ENCODE measurements around the gene CYP11A1. TPM values are rescaled to one million over a fixed set of nuclear protein-coding genes. Genes with fewer than 3 reads are reported as not detected.

CYP11A1 gene
- total and polyA plus RNA-seq, 7 donors, result 0.14 to 5.0 (median 0.61) TPM

- H3K27me3 ChIP-seq (ENCODE audit: insufficient read depth in 3 of 3, low read length in 2 of 3), result peaks cover 0 to 2% (median 0%) of the 10 kb centered on the region in 3 donors
- H3K4me1 ChIP-seq, result no peaks in the 10 kb centered on the region
- H3K27ac ChIP-seq, result no peak overlapping the region
- ATAC-seq (no peak), DNase-seq (no peak)
- H3K4me3 ChIP-seq, result no peak overlapping the region
- intact Hi-C loops (cut with DNase I), result no loop called here
- TF ChIP-seq CTCF (IDR thresholded peaks at IDR 0.05), result no peak
- H3K9me3 ChIP-seq, result no peaks in the 10 kb centered on the region
- WGBS, 3 donors, result 93 to 99% (median 94%) methylated on average over 5 of the region's 5 CpGs
- H3K36me3 ChIP-seq (ENCODE audit: insufficient read depth in 1 of 2, low read depth in 1 of 2), result no peaks in the 10 kb centered on the region
Observed at GRCh38 chr15:74338676-74339075, 28.8 kb downstream of the CYP11A1 start.

- 62 to 79% (median 68%) methylated on average over 4 of the region's 4 CpGs for WGBS, 3 donors
- DNase-seq, result no peak
- Histone ChIP-seq H3K36me3 (ENCODE audit: insufficient read depth in 1 of 2, low read depth in 1 of 2) (no peaks in the 10 kb centered on the region), H3K4me3 (no peak overlapping the region), H3K9me3 (no peaks in the 10 kb centered on the region), H3K27me3 (ENCODE audit: insufficient read depth in 3 of 3, low read length in 2 of 3) (peaks cover 0 to 2% (median 0%) of the 10 kb centered on the region in 3 donors), H3K27ac (no peak overlapping the region), H3K4me1 (no peaks in the 10 kb centered on the region)
- ATAC-seq, result no peak
- TF ChIP-seq CTCF (IDR thresholded peaks at IDR 0.05), result no peak
- intact Hi-C loops (cut with DNase I), result no loop called here
Observed at GRCh38 chr15:74337607-74338211, 29.7 kb downstream of the CYP11A1 start.

- no peak for TF ChIP-seq CTCF (IDR thresholded peaks at IDR 0.05)
- intact Hi-C loops (cut with DNase I), result no loop called here
- 81 to 87% (median 86%) methylated on average over 5 of the region's 5 CpGs for WGBS, 3 donors
- H3K27me3 ChIP-seq (ENCODE audit: insufficient read depth in 3 of 3, low read length in 2 of 3), result peaks cover 0 to 2% (median 0%) of the 10 kb centered on the region in 3 donors
- ATAC-seq (no peak), DNase-seq (no peak)
- no peaks in the 10 kb centered on the region for H3K9me3 ChIP-seq
- no peak overlapping the region for H3K27ac ChIP-seq
- no peaks in the 10 kb centered on the region for H3K4me1 ChIP-seq
- no peak overlapping the region for H3K4me3 ChIP-seq
- no peaks in the 10 kb centered on the region for H3K36me3 ChIP-seq (ENCODE audit: insufficient read depth in 1 of 2, low read depth in 1 of 2)
Observed at GRCh38 chr15:74337146-74337545, 30.3 kb downstream of the CYP11A1 start.

GRCh38 chr15:74336061-74337005 lies 31.1 kb downstream of the CYP11A1 start:
- Histone ChIP-seq H3K36me3 (ENCODE audit: insufficient read depth in 1 of 2, low read depth in 1 of 2) (no peaks in the 10 kb centered on the region), H3K27me3 (ENCODE audit: insufficient read depth in 3 of 3, low read length in 2 of 3) (peaks cover 0 to 2% (median 0%) of the 10 kb centered on the region in 3 donors), H3K27ac (no peak overlapping the region), H3K9me3 (no peaks in the 10 kb centered on the region), H3K4me3 (no peak overlapping the region), H3K4me1 (no peaks in the 10 kb centered on the region)
- ATAC-seq (no peak), DNase-seq (no peak)
- TF ChIP-seq CTCF (IDR thresholded peaks at IDR 0.05), result no peak
- whole genome bisulfite sequencing, 3 donors, result 75 to 82% (median 81%) methylated on average over 9 of the region's 9 CpGs
- intact Hi-C loops (cut with DNase I), result no loop called here

Measured in psoas muscle (tissue), 8 donors.